K562 (cell line): ENCODE measurements around the gene ODC1. TPM values are rescaled to one million over a fixed set of nuclear protein-coding genes. Genes with fewer than 3 reads are reported as not detected.

Experiments used
- ATAC-seq: fragments of 200-7000 bp; cut with Tn5 transposase; 3 replicates; pipeline ENCODE4 v1.9.1; 2020; ENCODE audit warnings: moderate library complexity
- BruUV-seq: library from RNA; stranded (reverse); fragments of 400-500 nt; replicated peaks from 2 replicates; lab custom pipeline; 2021; lab: Mats Ljungman, UMichigan
- CTCF ChIA-PET: fragments of 300-600 bp; formaldehyde crosslinking; extraction: SDS; loops from one replicate; lab custom pipeline; 2021; ENCODE audit warnings: low intra/inter-chr PET ratio; lab: Yijun Ruan, JAX
- POLR2A ChIA-PET: fragments of 300-600, 350-650 bp; sonication (Branson Sonifier 250); formaldehyde crosslinking; extraction: SDS; loops from one replicate; lab custom pipeline; 2021; ENCODE audit warnings: antibody characterized with exemption, inconsistent platforms; lab: Yijun Ruan, JAX
- DNase-seq, 4 experiments: peaks; one replicate each; pipeline versions ENCODE4 v3.0.0 to v3.0.0-alpha.2; 2011 to 2018; ENCODE audit warnings: low spot score in 3 of 4, mixed read lengths in 3 of 4; ENCODE audit errors: extremely low read depth in 1 of 4
- FAIRE-seq: peaks from 2 replicates; lab custom pipeline; 2011; peaks lifted over from hg19 to GRCh38; lab: Jason Lieb, UNC
- H2AFZ ChIP-seq: 2 replicates; pipeline ENCODE4 v1.6.0; 2011; ENCODE audit warnings: low read depth, low read length, control low read depth, inconsistent platforms
- H3K27ac ChIP-seq: fragments of 200-600 bp; 3 replicates; pipeline ENCODE4 v1.8.0; 2011; ENCODE audit warnings: low read depth, mild to moderate bottlenecking, control low read depth, inconsistent platforms, low read length, moderate library complexity, mixed read lengths; ENCODE audit errors: extremely low read depth
- H3K27me3 ChIP-seq, 2 experiments: fragments of 300-600 bp in 1 of 2; 2 replicates in 1 of 2; 3 replicates in 1 of 2; pipeline versions ENCODE4 v1.6.0 to v1.8.0; 2011; ENCODE audit warnings: inconsistent platforms in 2 of 2, low read length in 2 of 2, mild to moderate bottlenecking in 1 of 2, mixed read lengths in 1 of 2, moderate library complexity in 1 of 2; ENCODE audit not compliant: control insufficient read depth in 2 of 2, insufficient read depth in 2 of 2
- H3K36me3 ChIP-seq: fragments of 300-600 bp; 3 replicates; pipeline ENCODE4 v1.8.0; 2011; ENCODE audit warnings: mild to moderate bottlenecking, low read length, inconsistent platforms; ENCODE audit not compliant: control insufficient read depth, insufficient read depth
- H3K4me1 ChIP-seq, 2 experiments: fragments of 200-600 bp in 1 of 2; replicated peaks in 1 of 2; 2 replicates in 1 of 2; 3 replicates in 1 of 2; pipeline versions ENCODE4 v1.5.1 to v1.8.0; 2011; ENCODE audit warnings: inconsistent platforms in 2 of 2, low read length in 2 of 2, mild to moderate bottlenecking in 1 of 2, mixed read lengths in 1 of 2, moderate library complexity in 1 of 2; ENCODE audit not compliant: control insufficient read depth in 2 of 2, insufficient read depth in 2 of 2
- H3K4me2 ChIP-seq: 2 replicates; pipeline ENCODE4 v1.6.1; 2011; ENCODE audit warnings: low read length, control low read depth, inconsistent platforms, mixed read lengths; ENCODE audit not compliant: insufficient read depth
- H3K4me3 ChIP-seq: fragments of 200-600 bp; sonication (generic), shearing (Covaris generic); 2 replicates; pipeline ENCODE4 v1.5.1; 2016; ENCODE audit warnings: control low read depth, inconsistent platforms
- H3K79me2 ChIP-seq: fragments of 200-600 bp; 3 replicates; pipeline ENCODE4 v1.8.0; 2011; ENCODE audit warnings: low read length, inconsistent platforms; ENCODE audit not compliant: control insufficient read depth, insufficient read depth
- H3K9ac ChIP-seq, 2 experiments: 2 replicates each; pipeline versions ENCODE4 v1.6.0 to v1.6.1; 2011; ENCODE audit warnings: low read depth in 2 of 2, low read length in 2 of 2, control low read depth in 1 of 2, inconsistent platforms in 1 of 2, mild to moderate bottlenecking in 1 of 2, mixed read lengths in 1 of 2; ENCODE audit not compliant: insufficient read depth in 1 of 2
- H3K9me1 ChIP-seq: one replicate; pipeline ENCODE4 v1.6.0; 2011; ENCODE audit warnings: inconsistent platforms, mild to moderate bottlenecking, low read length, moderate library complexity; ENCODE audit not compliant: control insufficient read depth, insufficient read depth
- H3K9me3 ChIP-seq: replicated peaks from 2 replicates; pipeline ENCODE4 v1.5.1; 2011; ENCODE audit warnings: low read depth, low read length, inconsistent platforms; ENCODE audit not compliant: control insufficient read depth, insufficient read depth
- H4K20me1 ChIP-seq: replicated peaks from 2 replicates; pipeline ENCODE4 v1.6.1; 2011; ENCODE audit warnings: low read length, inconsistent platforms, mixed read lengths; ENCODE audit not compliant: control insufficient read depth, insufficient read depth
- ASH1L ChIP-seq: fragments of 450-650 bp; IDR thresholded peaks from 2 replicates; pipeline ENCODE4 v1.6.1; 2018; ENCODE audit warnings: borderline replicate concordance, mild to moderate bottlenecking, low read depth; ENCODE audit not compliant: partially characterized antibody
- FOXK2 ChIP-seq, 2 experiments: fragments of 450-650 bp; IDR thresholded peaks in 1 of 2; conservative IDR thresholded peaks in 1 of 2; 2 replicates each; pipeline ENCODE4 v1.6.1; 2016; ENCODE audit warnings: low read depth in 2 of 2, mild to moderate bottlenecking in 1 of 2
- MAFF ChIP-seq: IDR thresholded peaks from 2 replicates; pipeline ENCODE4 v1.6.1; 2012; ENCODE audit warnings: low read length, improper control_type of control experiment
- NEUROD1 ChIP-seq: fragments of 150-350 bp; IDR thresholded peaks from 2 replicates; pipeline ENCODE4 v1.6.1; 2014; ENCODE audit warnings: borderline replicate concordance, low read length, low read depth; ENCODE audit not compliant: partially characterized antibody
- PHF20 ChIP-seq: fragments of 450-650 bp; IDR thresholded peaks from 2 replicates; pipeline ENCODE4 v1.6.1; 2018; ENCODE audit not compliant: partially characterized antibody
- SMAD1 ChIP-seq: fragments of 150-350 bp; IDR thresholded peaks from 2 replicates; pipeline ENCODE4 v1.6.1; 2014; ENCODE audit warnings: low read length, low read depth; ENCODE audit not compliant: partially characterized antibody
- TAF7 ChIP-seq: fragments of 450-650 bp; IDR thresholded peaks from 2 replicates; pipeline ENCODE4 v1.6.1; 2016; ENCODE audit warnings: missing genetic modification characterization, missing compliant biosample characterization
- TBL1XR1 ChIP-seq, 2 experiments: IDR thresholded peaks; 2 replicates each; pipeline ENCODE4 v1.6.1; 2012; ENCODE audit warnings: improper control_type of control experiment in 2 of 2, low read length in 2 of 2, mild to moderate bottlenecking in 1 of 2
- TRIM25 ChIP-seq: fragments of 450-650 bp; IDR thresholded peaks from 2 replicates; pipeline ENCODE4 v1.7.0; 2016; ENCODE audit warnings: borderline replicate concordance
- ZHX1 ChIP-seq: fragments of 150-350 bp; conservative IDR thresholded peaks from 2 replicates; pipeline ENCODE4 v1.6.1; 2014; ENCODE audit warnings: low read length
- ZNF24 ChIP-seq: fragments of 450-650 bp; IDR thresholded peaks from 2 replicates; pipeline ENCODE4 v1.6.1; 2016
- ZNF436 ChIP-seq: fragments of 250-450, 450-650 bp; sonication (Bioruptor Pico); formaldehyde crosslinking; IDR thresholded peaks from 2 replicates; pipeline ENCODE4 v1.7.0; 2020; ENCODE audit warnings: mild to moderate bottlenecking
- ZNF445 ChIP-seq: fragments of 250-450 bp; sonication (Bioruptor Pico); IDR thresholded peaks from 2 replicates; pipeline ENCODE4 v1.4.0; 2020; ENCODE audit warnings: low read depth, mild to moderate bottlenecking, moderate library complexity
- WGBS: fragments of 100-300 bp; shearing (Covaris generic); methylation state at CpG from one replicate; pipeline ENCODE4 v1.1.6; 2016; ENCODE audit warnings: low coverage, mixed read lengths; ENCODE audit not compliant: insufficient coverage; ENCODE audit errors: missing lambda C conversion rate; 5-methylcytosine and 5-hydroxymethylcytosine counted together
- in situ Hi-C: fragments of 300-500 bp; cut with MboI; formaldehyde crosslinking; loops from 4 replicates; pipeline ENCODE4 v1.15.0; 2018; ENCODE audit warnings: inconsistent platforms, mixed read lengths
- intact Hi-C: fragments of 100-400 bp; cut with micrococcal nuclease; formaldehyde crosslinking; loops from 2 replicates; pipeline ENCODE4 v1.14.2; 2022
- polyA plus RNA-seq, 8 experiments: library from polyadenylated mRNA; depleted of rRNA in 4 of 8; stranded (reverse) in 5 of 8; unstranded in 3 of 8; fragments of >200 nt; fragmentation: Nextera tagmentation in 2 of 8; fragmentation: Illumina TruSeq in 1 of 8; extraction: Ambion mirVana in 2 of 8; extraction: Trizol in 1 of 8; gene quantifications; 2 replicates each; pipeline versions ENCODE4 v1.2.1 to v1.2.3, GENCODE V29; 2011 to 2014; ENCODE audit warnings: inconsistent platforms in 1 of 8, missing spikeins in 1 of 8
- total RNA-seq, 7 experiments: library from RNA; depleted of rRNA in 6 of 7; stranded (reverse); fragments of >200 nt in 6 of 7; fragmentation: Illumina TruSeq in 2 of 7; extraction: Trizol in 2 of 7; gene quantifications; 2 replicates each; pipeline versions ENCODE4 v1.2.1 to v1.2.3, GENCODE V29; 2011 to 2021; ENCODE audit warnings: low replicate concordance in 1 of 7

ODC1 gene
- total and polyA plus RNA-seq, 9 of the 15 experiments (the other 6 are each of a cell fraction or from before 2014, with no cell fraction given): 142 to 563 (median 457) TPM

GRCh38 chr2:10424916-10425505 is 23.1 kb downstream of the ODC1 start (continued):
- TF ChIP-seq ZHX1 (no peak), SMAD1 (no peak), ZNF24 (no peak), PHF20 (no peak), NEUROD1 (no peak)

GRCh38 chr2:10424051-10424450 is 24.1 kb downstream of the ODC1 start:
- Histone ChIP-seq H3K79me2 (no peaks in the 10 kb centered on the region), H3K36me3 (peaks cover 33% of the 10 kb centered on the region; the same call in 2 of the 3 replicates), H2AFZ (no peak overlapping the region), H3K9me1 (no peaks in the 10 kb centered on the region), H3K9ac (peak overlapping the region in 1 of 2 experiments; percentile 36; a peak in 2 of 4 replicates), H4K20me1 (0 out of 2 replicates have a peak, but pooled peaks cover 3% of the 10 kb centered on the region), H3K4me2 (no peak overlapping the region), H3K9me3 (no peaks in the 10 kb centered on the region), H3K4me1 (peaks cover 0 to 8% of the 10 kb centered on the region in 2 experiments; a peak in 2 of 5 replicates), H3K27me3 (no peaks in the 10 kb centered on the region), H3K4me3 (no peak overlapping the region), H3K27ac (no peak overlapping the region)
- POLR2A ChIA-PET: interaction anchor here (0.6 to 1.5 kb wide), 3 partner anchors 9 to 23 kb away, joined by 3 to 5 read pairs (median 3); no protein-coding TSS in a partner anchor
- CTCF ChIA-PET: no interaction called here
- in situ Hi-C loops: loop anchor here (25.0 kb wide), 1 partner anchor 162 kb away; no protein-coding TSS in a partner anchor
- WGBS: 86% methylated on average over 10 of the region's 11 CpGs
- no peak for DNase-seq
- BruUV-seq: no TSS peak
- intact Hi-C loops: no loop called here
- no peak for ATAC-seq
- FAIRE-seq: no peak
- no peak for TF ChIP-seq ZNF436
- no peak for TF ChIP-seq TBL1XR1 (IDR thresholded peaks at IDR 0.05; ENCODE audit: low read length in 2 of 2)
- TF ChIP-seq MAFF: no peak
- no peak for TF ChIP-seq TAF7 (tag)
- TF ChIP-seq TRIM25: no peak
- TF ChIP-seq ASH1L: no peak
- no peak for TF ChIP-seq FOXK2 (conservative IDR thresholded peaks at IDR 0.05 in 1 of 2, IDR thresholded peaks at IDR 0.05 in 1 of 2; ENCODE audit: low read depth in 2 of 2)
- no peak for TF ChIP-seq ZNF445
